ENCODE results near the gene CNBD2. TPM values are rescaled to one million over a fixed set of nuclear protein-coding genes. Genes with fewer than 3 reads are reported as not detected.

CNBD2 gene
- total and polyA plus RNA-seq, 4 donors: 1.7 to 13.6 (median 5.4) TPM

- Histone ChIP-seq H3K27me3 (ENCODE audit: control insufficient read depth in 3 of 3, insufficient read depth in 3 of 3, low read length in 2 of 3) (no peaks in the 10 kb centered on the region), H3K9ac (ENCODE audit: insufficient read depth in 1 of 2, low read length in 2 of 2) (no peak overlapping the region), H3K9me3 (ENCODE audit: control insufficient read depth in 4 of 4, insufficient read depth in 3 of 4, low read length in 3 of 4) (no peaks in the 10 kb centered on the region), H3K4me1 (ENCODE audit: control insufficient read depth in 5 of 5, insufficient read depth in 5 of 5, low read length in 5 of 5) (no peaks in the 10 kb centered on the region), H3K36me3 (ENCODE audit: control insufficient read depth in 4 of 4, insufficient read depth in 4 of 4, low read length in 4 of 4) (peaks cover 14 to 23% (median 20%) of the 10 kb centered on the region in 4 donors), H3K4me3 (no peak overlapping the region), H3K27ac (ENCODE audit: low read depth in 1 of 2, low read length in 1 of 2) (no peak overlapping the region)
- ATAC-seq (ENCODE audit: insufficient read depth, low FRiP score) (no peak), DNase-seq (no peak)
- 92 to 95% methylated on average over 4 of the region's 4 CpGs for WGBS, 2 donors
- no peak for TF ChIP-seq CTCF (IDR thresholded peaks at IDR 0.05; ENCODE audit: control extremely low read depth, extremely low read depth)
Observed at GRCh38 chr20:35934050-35934449, 34.3 kb upstream of the CNBD2 start.

GRCh38 chr20:35939264-35939663, 29.1 kb upstream of the CNBD2 start:
- no peaks in the 10 kb centered on the region for H3K4me1 ChIP-seq (ENCODE audit: control insufficient read depth in 5 of 5, insufficient read depth in 5 of 5, low read length in 5 of 5)

GRCh38 chr20:35941620-35942019, 26.8 kb upstream of the CNBD2 start:
- DNase-seq (no peak), ATAC-seq (ENCODE audit: insufficient read depth, low FRiP score) (no peak)
- WGBS, 2 donors: 91 to 96% methylated on average over 2 of the region's 2 CpGs
- Histone ChIP-seq H3K36me3 (ENCODE audit: control insufficient read depth in 4 of 4, insufficient read depth in 4 of 4, low read length in 4 of 4) (peaks cover 23 to 43% (median 33%) of the 10 kb centered on the region in 4 donors), H3K27ac (ENCODE audit: low read depth in 1 of 2, low read length in 1 of 2) (no peak overlapping the region), H3K4me3 (no peak overlapping the region), H3K4me1 (ENCODE audit: control insufficient read depth in 5 of 5, insufficient read depth in 5 of 5, low read length in 5 of 5) (no peaks in the 10 kb centered on the region), H3K27me3 (ENCODE audit: control insufficient read depth in 3 of 3, insufficient read depth in 3 of 3, low read length in 2 of 3) (no peaks in the 10 kb centered on the region), H3K9me3 (ENCODE audit: control insufficient read depth in 4 of 4, insufficient read depth in 3 of 4, low read length in 3 of 4) (no peaks in the 10 kb centered on the region), H3K9ac (ENCODE audit: insufficient read depth in 1 of 2, low read length in 2 of 2) (no peak overlapping the region)
- TF ChIP-seq CTCF (IDR thresholded peaks at IDR 0.05; ENCODE audit: control extremely low read depth, extremely low read depth): no peak

More at GRCh38 chr20:35939264-35939663, 29.1 kb upstream of the CNBD2 start:
- Histone ChIP-seq H3K36me3 (ENCODE audit: control insufficient read depth in 4 of 4, insufficient read depth in 4 of 4, low read length in 4 of 4) (peaks cover 17 to 32% (median 27%) of the 10 kb centered on the region in 4 donors), H3K9me3 (ENCODE audit: control insufficient read depth in 4 of 4, insufficient read depth in 3 of 4, low read length in 3 of 4) (no peaks in the 10 kb centered on the region), H3K27me3 (ENCODE audit: control insufficient read depth in 3 of 3, insufficient read depth in 3 of 3, low read length in 2 of 3) (no peaks in the 10 kb centered on the region), H3K9ac (ENCODE audit: insufficient read depth in 1 of 2, low read length in 2 of 2) (no peak overlapping the region), H3K4me3 (no peak overlapping the region), H3K27ac (ENCODE audit: low read depth in 1 of 2, low read length in 1 of 2) (no peak overlapping the region)
- WGBS, 2 donors: 93 to 95% methylated on average over 3 of the region's 3 CpGs
- no peak for TF ChIP-seq CTCF (IDR thresholded peaks at IDR 0.05; ENCODE audit: control extremely low read depth, extremely low read depth)
- ATAC-seq (ENCODE audit: insufficient read depth, low FRiP score) (no peak), DNase-seq (no peak)

- WGBS, 2 donors: 56 to 58% methylated on average over 2 of the region's 2 CpGs
- ATAC-seq (ENCODE audit: insufficient read depth, low FRiP score) (no peak), DNase-seq (no peak)
- Histone ChIP-seq H3K4me3 (no peak overlapping the region), H3K9me3 (ENCODE audit: control insufficient read depth in 4 of 4, insufficient read depth in 3 of 4, low read length in 3 of 4) (no peaks in the 10 kb centered on the region), H3K27ac (ENCODE audit: low read depth in 1 of 2, low read length in 1 of 2) (no peak overlapping the region), H3K27me3 (ENCODE audit: control insufficient read depth in 3 of 3, insufficient read depth in 3 of 3, low read length in 2 of 3) (no peaks in the 10 kb centered on the region), H3K36me3 (ENCODE audit: control insufficient read depth in 4 of 4, insufficient read depth in 4 of 4, low read length in 4 of 4) (peaks cover 24 to 45% (median 34%) of the 10 kb centered on the region in 4 donors), H3K4me1 (ENCODE audit: control insufficient read depth in 5 of 5, insufficient read depth in 5 of 5, low read length in 5 of 5) (no peaks in the 10 kb centered on the region), H3K9ac (ENCODE audit: insufficient read depth in 1 of 2, low read length in 2 of 2) (no peak overlapping the region)
- TF ChIP-seq CTCF (IDR thresholded peaks at IDR 0.05; ENCODE audit: control extremely low read depth, extremely low read depth): no peak
Observed at GRCh38 chr20:35942243-35942642, 26.1 kb upstream of the CNBD2 start.
